ENCODE data around the gene EEF1G. TPM values are rescaled to one million over a fixed set of nuclear protein-coding genes. Genes with fewer than 3 reads are reported as not detected.

EEF1G gene
- total and polyA plus RNA-seq, 9 of the 15 experiments (the other 6 are each of a cell fraction or from before 2014, with no cell fraction given) = 985 to 2,349 (median 2,035) TPM

DNA sequence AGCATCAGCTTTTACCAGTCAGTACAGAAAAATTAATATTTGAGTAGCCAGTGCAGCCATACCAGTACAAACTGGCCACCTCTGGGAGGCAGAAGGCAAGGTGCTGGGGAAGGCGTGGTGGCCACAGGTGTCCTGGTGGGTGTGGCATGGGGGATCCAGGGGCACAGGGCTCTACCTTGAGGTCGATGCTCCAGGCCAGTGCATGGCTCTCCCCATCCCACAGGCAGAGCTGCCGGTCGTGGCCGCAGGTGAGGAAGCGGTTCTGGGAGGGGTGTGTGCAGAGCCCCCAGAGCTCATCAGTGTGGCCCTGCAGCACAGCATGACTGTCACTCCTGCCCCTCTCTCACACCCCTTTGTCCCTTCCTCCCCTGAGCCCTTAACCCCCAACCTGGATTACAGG, 31.8 kb upstream of the EEF1G start:
- Histone ChIP-seq H3K9me3 (replicated peaks; ENCODE audit: control insufficient read depth, insufficient read depth, low read depth, low read length) (no peaks in the 10 kb centered on the region), H3K9me1 (ENCODE audit: control insufficient read depth, insufficient read depth, low read length) (no peaks in the 10 kb centered on the region), H3K27ac (ENCODE audit: extremely low read depth, low read depth, low read length) (no peak overlapping the region), H3K36me3 (ENCODE audit: control insufficient read depth, insufficient read depth, low read length) (peaks cover 74% of the 10 kb centered on the region; the same call in 2 of the 3 replicates), H3K27me3 (ENCODE audit: control insufficient read depth in 2 of 2, insufficient read depth in 2 of 2, low read length in 2 of 2) (no peaks in the 10 kb centered on the region), H3K9ac (ENCODE audit: insufficient read depth in 1 of 2, low read depth in 2 of 2, low read length in 2 of 2) (peak overlapping the region in 1 of 2 experiments; percentile 71; a peak in 2 of 4 replicates), H2AFZ (ENCODE audit: low read depth, low read length) (no peak overlapping the region), H3K4me3 (no peak overlapping the region), H3K4me2 (ENCODE audit: insufficient read depth, low read length) (no peak overlapping the region), H4K20me1 (replicated peaks; ENCODE audit: control insufficient read depth, insufficient read depth, low read length) (no peaks in the 10 kb centered on the region), H3K79me2 (ENCODE audit: control insufficient read depth, insufficient read depth, low read length) (peaks cover 21% of the 10 kb centered on the region), H3K4me1 (replicated peaks in 1 of 2; ENCODE audit: control insufficient read depth in 2 of 2, insufficient read depth in 2 of 2, low read length in 2 of 2) (peaks cover 4 to 51% of the 10 kb centered on the region in 2 experiments; a peak in 4 of 5 replicates)
- no TSS peak for BruUV-seq (replicated peaks)
- 94% methylated on average over 6 of the region's 6 CpGs for WGBS (ENCODE audit: insufficient coverage, low coverage, missing lambda C conversion rate)
- FAIRE-seq (no peak), DNase-seq (ENCODE audit: extremely low read depth in 1 of 4, low spot score in 3 of 4) (no peak), ATAC-seq (no peak)
- CTCF ChIA-PET (ENCODE audit: low intra/inter-chr PET ratio) = no interaction called here
- POLR2A ChIA-PET = interaction anchor here (0.6 to 1.6 kb wide), 3 partner anchors 13 to 1689 kb away, joined by 3 to 7 read pairs (median 4); no protein-coding TSS in a partner anchor
- TF ChIP-seq, protein P1, sequence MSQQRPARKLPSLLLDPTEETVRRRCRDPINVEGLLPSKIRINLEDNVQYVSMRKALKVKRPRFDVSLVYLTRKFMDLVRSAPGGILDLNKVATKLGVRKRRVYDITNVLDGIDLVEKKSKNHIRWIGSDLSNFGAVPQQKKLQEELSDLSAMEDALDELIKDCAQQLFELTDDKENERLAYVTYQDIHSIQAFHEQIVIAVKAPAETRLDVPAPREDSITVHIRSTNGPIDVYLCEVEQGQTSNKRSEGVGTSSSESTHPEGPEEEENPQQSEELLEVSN (IDR thresholded peaks at IDR 0.05; ENCODE audit: borderline replicate concordance in 1 of 2, extremely low read depth in 1 of 2, insufficient read depth in 1 of 2, insufficient read length in 1 of 2, low read depth in 1 of 2, low read length in 1 of 2, poor library complexity in 1 of 2, severe bottlenecking in 1 of 2) = no peak
- TF ChIP-seq XRCC4 (IDR thresholded peaks at IDR 0.05; ENCODE audit: extremely low read depth, insufficient read depth, insufficient read length) (no peak), SMAD1 (IDR thresholded peaks at IDR 0.05; ENCODE audit: low read depth, low read length, partially characterized antibody) (no peak), KAT8 (IDR thresholded peaks at IDR 0.05; ENCODE audit: low read depth) (no peak), RBM15 (IDR thresholded peaks at IDR 0.05; ENCODE audit: insufficient read depth, low read length) (no peak), ZNF274 (IDR thresholded peaks at IDR 0.05; ENCODE audit: borderline replicate concordance, low read depth, low read length) (no peak), FOXJ2 (tag; IDR thresholded peaks at IDR 0.05) (no peak), RBM34 (IDR thresholded peaks at IDR 0.05; ENCODE audit: borderline replicate concordance, insufficient read depth, low read length) (no peak), BDP1 (IDR thresholded peaks at IDR 0.05; ENCODE audit: insufficient read depth, insufficient read length) (no peak), NR4A1 (CRISPR knock-in tag; IDR thresholded peaks at IDR 0.05) (no peak), NR4A1 (tag; IDR thresholded peaks at IDR 0.05) (no peak), NFATC3 (IDR thresholded peaks at IDR 0.05) (no peak), MCM2 (IDR thresholded peaks at IDR 0.05; ENCODE audit: low read depth) (no peak), NONO (IDR thresholded peaks at IDR 0.05; ENCODE audit: low read depth in 2 of 2, low read length in 1 of 2) (no peak), CAMTA2 (CRISPR knock-in tag; conservative IDR thresholded peaks at IDR 0.05) (no peak), RBFOX2 (IDR thresholded peaks at IDR 0.05; ENCODE audit: low read depth, low read length) (no peak), PHB (CRISPR knock-in tag; IDR thresholded peaks at IDR 0.05) (no peak), ILF3 (IDR thresholded peaks at IDR 0.05; ENCODE audit: borderline replicate concordance) (no peak)
- TF ChIP-seq, protein P2, sequence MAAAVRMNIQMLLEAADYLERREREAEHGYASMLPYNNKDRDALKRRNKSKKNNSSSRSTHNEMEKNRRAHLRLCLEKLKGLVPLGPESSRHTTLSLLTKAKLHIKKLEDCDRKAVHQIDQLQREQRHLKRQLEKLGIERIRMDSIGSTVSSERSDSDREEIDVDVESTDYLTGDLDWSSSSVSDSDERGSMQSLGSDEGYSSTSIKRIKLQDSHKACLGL (CRISPR knock-in tag; IDR thresholded peaks at IDR 0.05; ENCODE audit: borderline replicate concordance, poor library complexity, severe bottlenecking) = no peak
- TF ChIP-seq, protein P3, sequence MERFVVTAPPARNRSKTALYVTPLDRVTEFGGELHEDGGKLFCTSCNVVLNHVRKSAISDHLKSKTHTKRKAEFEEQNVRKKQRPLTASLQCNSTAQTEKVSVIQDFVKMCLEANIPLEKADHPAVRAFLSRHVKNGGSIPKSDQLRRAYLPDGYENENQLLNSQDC (CRISPR knock-in tag; IDR thresholded peaks at IDR 0.05) = no peak
- intact Hi-C loops (cut with micrococcal nuclease) = no loop called here
- in situ Hi-C loops (cut with MboI) = no loop called here

Measured in K562 (cell line).